ENCODE measurements around the gene FHAD1.

GRCh38 chr1:15324869-15325335 is 77.9 kb downstream of the FHAD1 start:
- TF ChIP-seq SPI1 (IDR thresholded peaks at IDR 0.05; ENCODE audit: borderline replicate concordance, low read depth, low read length) (no peak), BRF2 (IDR thresholded peaks at IDR 0.05; ENCODE audit: borderline replicate concordance, insufficient read depth, insufficient read length) (no peak), CTCF (IDR thresholded peaks at IDR 0.05 in 2 of 3, conservative IDR thresholded peaks at IDR 0.05 in 1 of 3; ENCODE audit: insufficient read depth in 2 of 3, low read depth in 1 of 3, low read length in 3 of 3) (no peak), RERE (CRISPR knock-in tag; IDR thresholded peaks at IDR 0.05; ENCODE audit: borderline replicate concordance) (no peak), SIN3A (IDR thresholded peaks at IDR 0.05; ENCODE audit: borderline replicate concordance in 2 of 2, control insufficient read depth in 1 of 2, low read depth in 2 of 2, low read length in 2 of 2) (no peak), JUN (IDR thresholded peaks at IDR 0.05; ENCODE audit: borderline replicate concordance, low read depth, low read length) (no peak), JUN (CRISPR knock-in tag; IDR thresholded peaks at IDR 0.05; ENCODE audit: borderline replicate concordance) (no peak)

All from K562 (cell line).